ENCODE measurements around the gene DUXB. TPM values are rescaled to one million over a fixed set of nuclear protein-coding genes. Genes with fewer than 3 reads are reported as not detected.

The DUXB gene
- total and polyA plus RNA-seq, 2 experiments from 2014 or later, result not detected

DNA sequence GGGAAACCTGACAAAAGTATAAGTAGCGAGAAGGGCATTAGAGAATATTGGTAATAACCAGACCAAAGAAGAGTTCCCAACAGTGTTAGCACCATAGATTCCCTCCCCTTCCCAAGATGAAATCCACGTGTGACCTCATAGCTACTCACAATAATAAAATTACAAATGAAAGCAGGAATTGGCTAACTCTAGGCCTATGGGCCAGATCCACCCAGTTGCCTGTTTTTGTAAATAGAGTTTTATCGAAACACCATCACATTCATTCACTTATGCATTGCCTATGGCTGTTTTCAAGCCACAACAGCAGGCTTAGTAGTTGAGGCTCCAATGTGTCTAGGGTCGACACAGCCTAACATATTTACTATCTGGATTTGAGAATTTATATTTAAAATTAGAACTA is 17.2 kb upstream of the DUXB start:
- TF ChIP-seq, protein P1, sequence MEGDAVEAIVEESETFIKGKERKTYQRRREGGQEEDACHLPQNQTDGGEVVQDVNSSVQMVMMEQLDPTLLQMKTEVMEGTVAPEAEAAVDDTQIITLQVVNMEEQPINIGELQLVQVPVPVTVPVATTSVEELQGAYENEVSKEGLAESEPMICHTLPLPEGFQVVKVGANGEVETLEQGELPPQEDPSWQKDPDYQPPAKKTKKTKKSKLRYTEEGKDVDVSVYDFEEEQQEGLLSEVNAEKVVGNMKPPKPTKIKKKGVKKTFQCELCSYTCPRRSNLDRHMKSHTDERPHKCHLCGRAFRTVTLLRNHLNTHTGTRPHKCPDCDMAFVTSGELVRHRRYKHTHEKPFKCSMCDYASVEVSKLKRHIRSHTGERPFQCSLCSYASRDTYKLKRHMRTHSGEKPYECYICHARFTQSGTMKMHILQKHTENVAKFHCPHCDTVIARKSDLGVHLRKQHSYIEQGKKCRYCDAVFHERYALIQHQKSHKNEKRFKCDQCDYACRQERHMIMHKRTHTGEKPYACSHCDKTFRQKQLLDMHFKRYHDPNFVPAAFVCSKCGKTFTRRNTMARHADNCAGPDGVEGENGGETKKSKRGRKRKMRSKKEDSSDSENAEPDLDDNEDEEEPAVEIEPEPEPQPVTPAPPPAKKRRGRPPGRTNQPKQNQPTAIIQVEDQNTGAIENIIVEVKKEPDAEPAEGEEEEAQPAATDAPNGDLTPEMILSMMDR (IDR thresholded peaks at IDR 0.05; ENCODE audit: low read depth, low read length), result no peak
- no peaks in the 10 kb centered on the region for H3K27me3 ChIP-seq
- no peak for DNase-seq (ENCODE audit: low read depth in 1 of 2, low spot score in 1 of 2)
- H3K36me3 ChIP-seq, result no peaks in the 10 kb centered on the region
- H3K4me3 ChIP-seq, result no peak overlapping the region
- H3K9me3 ChIP-seq (ENCODE audit: low read depth), result no peaks in the 10 kb centered on the region
- H3K27ac ChIP-seq, result no peak overlapping the region
- no peaks in the 10 kb centered on the region for H3K4me1 ChIP-seq (ENCODE audit: low read depth)

- Histone ChIP-seq H3K27me3 (no peaks in the 10 kb centered on the region), H3K4me3 (no peak overlapping the region), H3K27ac (no peak overlapping the region), H3K4me1 (ENCODE audit: low read depth) (no peaks in the 10 kb centered on the region), H3K36me3 (no peaks in the 10 kb centered on the region), H3K9me3 (ENCODE audit: low read depth) (no peaks in the 10 kb centered on the region)
- no peak for DNase-seq (ENCODE audit: low read depth in 1 of 2, low spot score in 1 of 2)
- TF ChIP-seq, protein P1 (IDR thresholded peaks at IDR 0.05; ENCODE audit: low read depth, low read length), result no peak
Observed at GRCh38 chr16:75714661-75715060, 13.4 kb upstream of the DUXB start.

- no peaks in the 10 kb centered on the region for H3K4me1 ChIP-seq (ENCODE audit: low read depth)
- TF ChIP-seq, protein P1 (IDR thresholded peaks at IDR 0.05; ENCODE audit: low read depth, low read length), result no peak
- no peaks in the 10 kb centered on the region for H3K9me3 ChIP-seq (ENCODE audit: low read depth)
- H3K36me3 ChIP-seq, result no peaks in the 10 kb centered on the region
- no peak overlapping the region for H3K27ac ChIP-seq
- H3K27me3 ChIP-seq, result no peaks in the 10 kb centered on the region
- H3K4me3 ChIP-seq, result no peak overlapping the region
- DNase-seq (ENCODE audit: low read depth in 1 of 2, low spot score in 1 of 2), result no peak
Observed at GRCh38 chr16:75710344-75710743, 9.1 kb upstream of the DUXB start.

GRCh38 chr16:75703306-75703705 is 2.0 kb upstream of the DUXB start:
- H3K36me3 ChIP-seq, result no peaks in the 10 kb centered on the region
- no peak overlapping the region for H3K4me3 ChIP-seq
- TF ChIP-seq, protein P1 (IDR thresholded peaks at IDR 0.05; ENCODE audit: low read depth, low read length), result no peak
- DNase-seq (ENCODE audit: low read depth in 1 of 2, low spot score in 1 of 2), result peak in 1 of 2 donors; percentile 6
- H3K27me3 ChIP-seq, result no peaks in the 10 kb centered on the region
- H3K9me3 ChIP-seq (ENCODE audit: low read depth), result no peaks in the 10 kb centered on the region
- no peak overlapping the region for H3K27ac ChIP-seq
- H3K4me1 ChIP-seq (ENCODE audit: low read depth), result no peaks in the 10 kb centered on the region

GRCh38 chr16:75702242-75702641 is 981 bp upstream of the DUXB start:
- Histone ChIP-seq H3K27ac (no peak overlapping the region), H3K9me3 (ENCODE audit: low read depth) (no peaks in the 10 kb centered on the region), H3K4me3 (no peak overlapping the region), H3K4me1 (ENCODE audit: low read depth) (no peaks in the 10 kb centered on the region), H3K27me3 (no peaks in the 10 kb centered on the region), H3K36me3 (no peaks in the 10 kb centered on the region)
- DNase-seq (ENCODE audit: low read depth in 1 of 2, low spot score in 1 of 2), result no peak
- TF ChIP-seq, protein P1 (IDR thresholded peaks at IDR 0.05; ENCODE audit: low read depth, low read length), result no peak

DNA sequence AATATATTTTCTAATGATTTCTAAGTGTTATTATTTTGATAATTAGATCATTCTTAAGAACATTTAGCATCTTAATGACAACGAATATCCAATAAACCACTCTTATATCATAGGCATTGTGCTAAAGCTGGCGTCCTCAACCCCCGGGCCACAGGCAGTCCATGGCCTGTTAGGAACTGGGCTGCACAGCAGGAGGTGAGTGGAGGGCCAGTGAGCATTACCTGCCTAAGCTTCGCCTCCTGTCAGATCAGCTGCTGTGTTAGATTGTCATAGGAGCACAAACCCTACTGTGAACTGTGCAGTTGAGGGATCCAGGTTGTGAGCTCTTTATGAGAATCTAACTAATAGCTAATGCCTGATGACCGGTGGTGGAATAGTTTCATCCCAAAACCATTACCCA is 3.7 kb downstream of the DUXB start:
- TF ChIP-seq, protein P1 (IDR thresholded peaks at IDR 0.05; ENCODE audit: low read depth, low read length), result no peak
- no peaks in the 10 kb centered on the region for H3K9me3 ChIP-seq (ENCODE audit: low read depth)
- no peak for DNase-seq (ENCODE audit: low read depth in 1 of 2, low spot score in 1 of 2)

More for the DNA sequence above, 3.7 kb downstream of the DUXB start:
- no peaks in the 10 kb centered on the region for H3K36me3 ChIP-seq
- no peak overlapping the region for H3K4me3 ChIP-seq
- H3K27me3 ChIP-seq, result no peaks in the 10 kb centered on the region
- no peaks in the 10 kb centered on the region for H3K4me1 ChIP-seq (ENCODE audit: low read depth)
- H3K27ac ChIP-seq, result no peak overlapping the region

All from cardiac muscle cell (in vitro differentiated cells and primary cell).